Measurements from ENCODE around the gene FOSL2. TPM values are rescaled to one million over a fixed set of nuclear protein-coding genes. Genes with fewer than 3 reads are reported as not detected.

FOSL2 gene
- total RNA-seq, 2 experiments from 2014 or later: 0.35 to 1.0 TPM

GRCh38 chr2:28452534-28453081 lies 60.0 kb downstream of the FOSL2 start:
- no peaks in the 10 kb centered on the region for H3K36me3 ChIP-seq (ENCODE audit: insufficient read depth, low read length)
- CTCF ChIA-PET (ENCODE audit: unreplicated experiment): no interaction called here
- intact Hi-C loops (cut with micrococcal nuclease; ENCODE audit: unreplicated experiment): loop anchor here (2.0 to 5.0 kb wide), 3 partner anchors 298 to 750 kb away; no protein-coding TSS in a partner anchor

GRCh38 chr2:28453396-28453795 lies 60.7 kb downstream of the FOSL2 start:
- H3K79me2 ChIP-seq (ENCODE audit: insufficient read depth, low read depth, low read length): no peaks in the 10 kb centered on the region
- CTCF ChIA-PET (ENCODE audit: unreplicated experiment): no interaction called here
- H3K4me3 ChIP-seq (ENCODE audit: low read depth, low read length, poor library complexity, severe bottlenecking): no peak overlapping the region
- H3K9me3 ChIP-seq (ENCODE audit: low read length): no peaks in the 10 kb centered on the region
- no peaks in the 10 kb centered on the region for H3K9me2 ChIP-seq (ENCODE audit: insufficient read depth, low read length)
- TF ChIP-seq CTCF (conservative IDR thresholded peaks at IDR 0.05; ENCODE audit: low read length): no peak
- H3K36me3 ChIP-seq (ENCODE audit: insufficient read depth, low read length): no peaks in the 10 kb centered on the region
- H4K20me1 ChIP-seq (ENCODE audit: insufficient read depth, low read length): no peaks in the 10 kb centered on the region
- POLR2A ChIA-PET: no interaction called here
- H3K27ac ChIP-seq (ENCODE audit: low read depth, low read length, poor library complexity, severe bottlenecking): no peak overlapping the region
- intact Hi-C loops (cut with micrococcal nuclease; ENCODE audit: unreplicated experiment): loop anchor here (2.0 to 5.0 kb wide), 3 partner anchors 299 to 751 kb away; no protein-coding TSS in a partner anchor
- H3K4me2 ChIP-seq (ENCODE audit: low read length): no peak overlapping the region
- no peak overlapping the region for H2AFZ ChIP-seq (ENCODE audit: low read length)
- DNase-seq (ENCODE audit: low spot score): no peak
- BruUV-seq (replicated peaks): no TSS peak
- H3K4me1 ChIP-seq (ENCODE audit: insufficient read depth, low read length, poor library complexity, severe bottlenecking): no peaks in the 10 kb centered on the region

More at GRCh38 chr2:28452534-28453081, 60.0 kb downstream of the FOSL2 start:
- no peaks in the 10 kb centered on the region for H3K4me1 ChIP-seq (ENCODE audit: insufficient read depth, low read length, poor library complexity, severe bottlenecking)
- TF ChIP-seq CTCF (conservative IDR thresholded peaks at IDR 0.05; ENCODE audit: low read length) (peak; percentile 86), EZH2phosphoT487 (IDR thresholded peaks at IDR 0.05; ENCODE audit: borderline replicate concordance, low read depth, low read length) (no peak)
- H4K20me1 ChIP-seq (ENCODE audit: insufficient read depth, low read length): no peaks in the 10 kb centered on the region
- POLR2A ChIA-PET: no interaction called here
- DNase-seq (ENCODE audit: low spot score): peak; percentile 49
- no peaks in the 10 kb centered on the region for H3K9me3 ChIP-seq (ENCODE audit: low read length)
- no peak overlapping the region for H3K27ac ChIP-seq (ENCODE audit: low read depth, low read length, poor library complexity, severe bottlenecking)
- no peak overlapping the region for H3K4me2 ChIP-seq (ENCODE audit: low read length)
- BruUV-seq (replicated peaks): no TSS peak
- H3K9me2 ChIP-seq (ENCODE audit: insufficient read depth, low read length): no peaks in the 10 kb centered on the region
- H2AFZ ChIP-seq (ENCODE audit: low read length): no peak overlapping the region
- H3K4me3 ChIP-seq (ENCODE audit: low read depth, low read length, poor library complexity, severe bottlenecking): no peak overlapping the region
- no peaks in the 10 kb centered on the region for H3K79me2 ChIP-seq (ENCODE audit: insufficient read depth, low read depth, low read length)
